Gastrocnemius medialis (tissue), 4 donors: ENCODE measurements around the gene HOXC6.

Experiments used
- CTCF ChIP-seq, 5 experiments: fragments of 450-650 bp in 3 of 5; fragments of 200-600 bp in 2 of 5; sonication (generic) in 2 of 5; IDR thresholded peaks in 4 of 5; conservative IDR thresholded peaks in 1 of 5; 1 replicate in 4 of 5; 2 replicates in 1 of 5; pipeline ENCODE4 v1.5.1; 2016 to 2019; ENCODE audit warnings: antibody characterized with exemption in 5 of 5, mild to moderate bottlenecking in 3 of 5, moderate library complexity in 3 of 5
- POLR2A ChIP-seq, 2 donors: fragments of 450-650 bp; IDR thresholded peaks; one replicate each; pipeline ENCODE4 v1.6.1; 2017; ENCODE audit warnings: antibody characterized with exemption in 2 of 2, mild to moderate bottlenecking in 2 of 2, moderate library complexity in 2 of 2

DNA sequence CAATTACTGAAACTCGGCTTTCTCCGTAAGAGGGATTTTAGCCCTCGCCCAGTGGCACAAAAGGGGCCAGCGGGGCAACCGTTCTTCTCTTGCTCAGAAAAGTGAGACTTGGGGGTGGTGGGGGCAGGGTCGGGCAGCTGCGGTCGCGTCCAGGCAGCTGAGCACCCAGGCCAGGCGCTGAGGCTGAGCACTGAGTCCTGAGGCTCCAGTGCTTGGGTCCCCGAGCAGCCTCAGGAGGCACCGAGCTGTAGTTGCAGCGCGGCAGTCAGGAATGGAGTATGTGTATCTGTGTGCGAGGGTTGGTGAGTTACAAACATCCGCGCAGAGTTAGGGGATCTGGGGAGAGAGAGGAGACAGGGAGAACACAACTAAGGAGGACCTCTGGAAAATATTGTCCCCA, 4.1 kb upstream of the HOXC6 start:
- no peak for TF ChIP-seq CTCF (IDR thresholded peaks at IDR 0.05 in 4 of 5, conservative IDR thresholded peaks at IDR 0.05 in 1 of 5)
- no peak for TF ChIP-seq POLR2A (IDR thresholded peaks at IDR 0.05)
